Vagina (tissue), 2 donors: Measurements from ENCODE around the gene RCE1.

Experiments
- POLR2A ChIP-seq, 2 donors: fragments of 450-650 bp; IDR thresholded peaks; one replicate each; pipeline ENCODE4 v1.6.1; 2017; ENCODE audit warnings: antibody characterized with exemption in 2 of 2, mild to moderate bottlenecking in 2 of 2, moderate library complexity in 2 of 2
- POLR2AphosphoS5 ChIP-seq, 2 donors: sonication (generic); formaldehyde crosslinking; IDR thresholded peaks; one replicate each; pipeline ENCODE4 v1.9.0; 2017; ENCODE audit warnings: antibody characterized with exemption in 2 of 2, mild to moderate bottlenecking in 2 of 2, low read depth in 1 of 2; ENCODE audit not compliant: insufficient read depth in 1 of 2
- TF ChIP-seq, protein P1 (sequence below), 3 experiments: fragments of 450-650 bp in 2 of 3; fragments of 200-600 bp in 1 of 3; sonication (generic) in 1 of 3; IDR thresholded peaks; one replicate each; pipeline ENCODE4 v1.5.1; 2017 to 2019; ENCODE audit warnings: antibody characterized with exemption in 3 of 3, mild to moderate bottlenecking in 2 of 3, moderate library complexity in 2 of 3

DNA sequence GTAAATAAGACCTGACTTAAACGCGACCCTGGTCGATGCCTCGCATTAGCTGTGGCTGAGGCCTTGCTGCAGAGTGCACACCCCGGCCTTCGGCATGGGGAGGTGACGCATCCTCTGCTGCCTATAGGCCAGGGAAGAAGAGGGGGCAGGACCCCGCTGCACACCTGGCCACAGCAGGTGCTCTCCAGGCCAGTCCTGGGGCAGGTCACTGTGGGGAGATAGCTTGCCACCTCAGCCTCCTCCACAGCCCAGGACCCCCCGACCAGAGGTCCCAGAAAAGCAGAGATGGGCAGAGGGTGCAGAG is 26.3 kb downstream of the RCE1 start:
- no peak for TF ChIP-seq POLR2A (IDR thresholded peaks at IDR 0.05)
- TF ChIP-seq, protein P1, sequence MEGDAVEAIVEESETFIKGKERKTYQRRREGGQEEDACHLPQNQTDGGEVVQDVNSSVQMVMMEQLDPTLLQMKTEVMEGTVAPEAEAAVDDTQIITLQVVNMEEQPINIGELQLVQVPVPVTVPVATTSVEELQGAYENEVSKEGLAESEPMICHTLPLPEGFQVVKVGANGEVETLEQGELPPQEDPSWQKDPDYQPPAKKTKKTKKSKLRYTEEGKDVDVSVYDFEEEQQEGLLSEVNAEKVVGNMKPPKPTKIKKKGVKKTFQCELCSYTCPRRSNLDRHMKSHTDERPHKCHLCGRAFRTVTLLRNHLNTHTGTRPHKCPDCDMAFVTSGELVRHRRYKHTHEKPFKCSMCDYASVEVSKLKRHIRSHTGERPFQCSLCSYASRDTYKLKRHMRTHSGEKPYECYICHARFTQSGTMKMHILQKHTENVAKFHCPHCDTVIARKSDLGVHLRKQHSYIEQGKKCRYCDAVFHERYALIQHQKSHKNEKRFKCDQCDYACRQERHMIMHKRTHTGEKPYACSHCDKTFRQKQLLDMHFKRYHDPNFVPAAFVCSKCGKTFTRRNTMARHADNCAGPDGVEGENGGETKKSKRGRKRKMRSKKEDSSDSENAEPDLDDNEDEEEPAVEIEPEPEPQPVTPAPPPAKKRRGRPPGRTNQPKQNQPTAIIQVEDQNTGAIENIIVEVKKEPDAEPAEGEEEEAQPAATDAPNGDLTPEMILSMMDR (IDR thresholded peaks at IDR 0.05), result no peak
- TF ChIP-seq POLR2AphosphoS5 (IDR thresholded peaks at IDR 0.05; ENCODE audit: insufficient read depth in 1 of 2, low read depth in 1 of 2), result no peak
